GM21360 (cell line): ENCODE measurements around the gene VEZF1.

Experiments
- ATAC-seq: cut with Tn5 transposase; IDR thresholded peaks from one replicate; pipeline ENCODE4 v1.9.1; 2021; ENCODE audit warnings: mild to moderate bottlenecking, moderate library complexity; ENCODE audit not compliant: unreplicated experiment

The VEZF1 gene, protein sequence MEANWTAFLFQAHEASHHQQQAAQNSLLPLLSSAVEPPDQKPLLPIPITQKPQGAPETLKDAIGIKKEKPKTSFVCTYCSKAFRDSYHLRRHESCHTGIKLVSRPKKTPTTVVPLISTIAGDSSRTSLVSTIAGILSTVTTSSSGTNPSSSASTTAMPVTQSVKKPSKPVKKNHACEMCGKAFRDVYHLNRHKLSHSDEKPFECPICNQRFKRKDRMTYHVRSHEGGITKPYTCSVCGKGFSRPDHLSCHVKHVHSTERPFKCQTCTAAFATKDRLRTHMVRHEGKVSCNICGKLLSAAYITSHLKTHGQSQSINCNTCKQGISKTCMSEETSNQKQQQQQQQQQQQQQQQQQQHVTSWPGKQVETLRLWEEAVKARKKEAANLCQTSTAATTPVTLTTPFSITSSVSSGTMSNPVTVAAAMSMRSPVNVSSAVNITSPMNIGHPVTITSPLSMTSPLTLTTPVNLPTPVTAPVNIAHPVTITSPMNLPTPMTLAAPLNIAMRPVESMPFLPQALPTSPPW

DNA sequence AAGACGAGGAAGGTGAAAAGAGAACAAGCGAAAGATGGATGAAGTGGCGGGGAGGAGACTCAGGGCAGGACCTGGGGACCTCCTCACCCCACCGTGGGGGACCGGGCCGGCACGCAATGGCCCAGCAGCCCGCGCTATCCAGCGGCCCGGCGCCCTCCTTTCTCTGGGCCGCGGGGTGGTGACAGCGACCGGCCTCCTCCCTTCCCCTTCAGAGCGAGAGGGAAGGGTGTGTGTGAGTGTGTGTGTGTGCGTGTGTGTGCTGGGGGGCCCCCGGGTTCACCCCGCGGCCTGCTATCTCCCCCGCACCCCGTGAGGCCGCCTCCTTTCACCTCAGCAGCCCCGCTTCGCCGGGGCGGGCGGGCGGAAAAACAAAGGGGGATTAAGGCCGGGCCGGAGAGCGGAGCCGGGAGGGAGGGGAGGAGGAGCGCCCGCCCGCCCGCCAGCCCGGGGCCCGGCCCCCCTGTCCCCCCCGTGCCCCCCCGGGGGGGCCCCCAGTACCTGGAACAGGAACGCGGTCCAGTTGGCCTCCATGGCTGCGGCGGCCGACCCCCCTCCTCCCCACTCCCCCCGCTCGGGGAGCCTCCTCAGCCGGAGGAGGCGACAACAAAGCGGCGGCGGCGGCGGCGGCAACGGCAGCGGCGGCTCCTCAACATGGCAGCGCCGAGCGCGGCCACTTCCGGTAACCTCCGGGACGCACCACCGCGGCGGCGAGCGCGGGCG, at the start of gene VEZF1:
Gene VEZF1 (minus strand): TSS at position 674 of the 720 bp plus-strand sequence. CDS start 143 bp downstream, at position 531.
- ATAC-seq, result peak; percentile 37

DNA sequence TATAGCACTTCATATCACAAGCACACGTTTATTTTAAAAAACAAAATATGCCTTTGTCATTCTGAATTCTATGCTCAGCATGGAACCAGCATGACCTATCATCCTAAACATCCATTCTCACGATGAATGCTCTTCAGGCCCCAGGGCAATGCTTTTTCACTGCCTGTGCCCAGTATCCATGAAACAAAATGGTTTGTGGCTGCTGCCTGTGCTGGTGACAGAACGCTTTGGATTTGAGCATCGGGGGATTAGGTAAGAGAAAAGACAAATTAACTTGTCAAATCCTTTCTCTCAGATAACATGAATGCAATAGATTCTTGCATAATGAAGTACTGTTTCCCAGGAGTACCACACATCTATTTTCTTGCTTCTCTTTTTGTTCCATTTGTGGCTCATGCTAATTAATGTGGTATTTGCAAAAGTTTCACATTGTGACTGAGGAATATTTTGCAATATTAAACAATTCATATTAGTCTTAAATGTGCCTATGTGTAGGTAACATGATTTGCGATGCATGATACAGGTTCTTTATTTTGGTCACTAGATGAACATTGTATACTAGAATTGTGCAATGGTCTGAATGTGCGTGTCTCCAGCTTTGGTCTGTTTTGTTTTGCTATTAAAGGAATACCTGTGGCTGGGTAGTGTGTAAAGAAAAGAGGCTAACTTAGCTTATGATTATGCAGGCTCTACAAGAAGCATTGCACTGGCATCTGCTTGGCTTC, 44.8 kb upstream of the VEZF1 start:
- no peak for ATAC-seq

DNA sequence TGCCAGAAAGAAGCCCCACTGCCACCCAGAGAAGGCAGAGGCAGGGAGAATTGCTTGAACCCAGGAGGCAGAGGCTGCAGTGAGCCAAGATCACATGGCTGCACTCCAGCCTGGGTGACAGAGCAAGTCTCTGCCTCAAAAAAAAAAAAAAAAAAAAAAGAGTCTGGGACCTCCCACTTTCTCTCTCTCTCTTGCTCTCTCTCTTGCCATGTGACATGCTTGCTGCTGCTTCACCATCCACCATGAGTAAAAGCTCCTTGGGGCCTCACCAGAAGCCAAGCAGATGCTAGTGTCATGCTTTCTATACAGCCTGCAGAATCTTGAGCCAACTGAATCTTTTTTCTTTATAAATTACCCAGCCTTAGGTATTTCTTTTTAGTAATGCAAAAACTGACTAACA, 40.5 kb upstream of the VEZF1 start:
- no peak for ATAC-seq

- no peak for ATAC-seq
Measured at GRCh38 chr17:58020401-58020800, 32.3 kb upstream of the VEZF1 start.

DNA sequence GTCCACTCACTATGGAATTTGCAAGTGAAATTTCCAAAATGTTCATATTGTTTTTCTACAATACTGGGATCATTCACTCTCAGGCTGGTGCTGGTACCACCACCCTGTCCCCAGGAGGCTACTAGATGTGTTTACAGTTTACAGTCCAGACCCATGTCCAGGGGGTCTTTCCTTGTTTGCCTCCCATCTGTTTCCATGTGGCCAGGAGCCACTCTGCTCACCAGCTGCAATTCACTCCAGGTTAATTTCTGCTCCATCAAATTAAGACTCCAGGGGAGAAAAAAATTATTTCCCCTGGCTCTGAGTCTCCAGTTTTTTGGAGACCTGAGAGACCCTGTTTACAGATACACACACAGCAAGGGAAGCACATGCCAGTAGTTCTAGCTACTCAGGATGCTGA, 31.5 kb upstream of the VEZF1 start:
- ATAC-seq, result no peak

DNA sequence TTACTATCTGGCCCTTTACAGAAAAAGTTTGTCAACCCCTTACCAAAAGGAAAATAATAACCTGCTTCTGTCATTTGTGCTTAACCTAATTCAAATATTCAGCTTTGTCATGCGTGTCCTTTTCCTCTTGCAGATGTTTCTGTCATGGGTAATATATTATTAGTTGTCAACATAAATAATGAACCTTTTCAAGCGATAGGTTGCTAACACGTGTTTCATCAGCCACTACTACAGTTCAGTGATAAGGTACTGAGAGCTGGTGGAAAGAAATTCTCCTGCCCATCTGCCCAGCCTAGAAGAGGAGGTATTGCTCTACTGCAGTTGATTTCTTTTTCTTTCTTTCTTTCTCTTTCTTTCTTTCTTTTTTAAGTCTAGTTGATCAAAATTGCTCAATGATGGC, 31.0 kb upstream of the VEZF1 start:
- no peak for ATAC-seq

DNA sequence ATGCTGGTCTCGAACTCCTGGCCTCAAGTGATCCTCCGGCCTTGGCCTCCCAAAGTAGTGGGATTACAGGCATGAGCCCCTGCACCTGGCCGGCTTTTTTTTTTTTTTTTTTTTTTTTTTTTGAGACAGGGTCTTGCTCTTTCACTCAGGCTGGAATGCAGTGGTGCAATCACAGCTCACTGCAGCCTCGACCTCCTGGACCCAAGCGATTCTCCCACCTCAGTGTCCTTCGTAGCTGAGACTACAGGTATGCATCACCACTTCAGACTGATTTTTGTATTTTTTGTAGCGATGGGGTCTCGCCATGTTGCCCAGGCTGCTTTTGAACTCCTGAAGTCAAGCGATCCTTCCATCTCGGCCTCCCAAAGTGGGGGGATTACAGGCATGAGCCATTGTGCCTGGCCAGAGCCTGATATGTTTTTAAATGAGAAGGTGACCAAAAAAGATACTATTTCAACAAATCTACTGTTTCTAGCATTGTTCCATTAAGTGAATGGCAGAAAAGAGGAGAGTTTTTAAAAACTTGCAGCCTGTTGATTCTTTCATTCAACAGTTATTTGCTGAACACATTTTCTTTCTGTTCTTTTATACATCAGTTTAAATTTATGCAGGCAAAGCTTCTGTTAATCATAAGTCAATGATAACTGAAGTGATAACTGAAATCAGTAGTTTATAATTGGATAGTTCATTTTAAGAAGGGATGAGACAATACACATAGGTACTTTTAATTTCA, 22.2 kb upstream of the VEZF1 start:
- ATAC-seq, result no peak

- peak; percentile 29 for ATAC-seq
Measured at GRCh38 chr17:58007781-58008706, 20.0 kb upstream of the VEZF1 start.

- ATAC-seq, result peak; percentile 80
Measured at GRCh38 chr17:58006924-58007780, 19.1 kb upstream of the VEZF1 start, which contains the start of gene SRSF1. Gene SRSF1 (minus strand): TSS chr17:58007246. CDS start chr17:58007137, 109 bp downstream.

DNA sequence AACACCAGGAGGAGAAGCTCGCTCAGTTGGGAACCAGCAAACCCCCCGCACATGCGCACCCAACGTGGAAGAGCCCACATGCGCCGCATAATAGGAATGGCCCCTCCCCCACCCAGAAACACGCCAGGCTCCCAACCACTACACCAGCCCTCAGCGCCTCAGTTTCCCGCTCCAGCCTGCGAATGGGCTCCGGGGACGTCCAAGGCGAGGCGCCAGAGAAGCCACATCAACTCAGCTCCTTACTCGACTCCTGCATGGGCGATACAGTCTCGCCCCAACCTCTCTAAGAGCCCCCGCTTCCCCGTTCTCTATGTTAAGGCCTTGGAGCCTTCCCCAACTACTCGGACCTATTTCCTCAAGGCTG, 18.5 kb upstream of the VEZF1 start:
- ATAC-seq, result no peak

GRCh38 chr17:58005728-58006559, 17.9 kb upstream of the VEZF1 start:
- ATAC-seq, result no peak

DNA sequence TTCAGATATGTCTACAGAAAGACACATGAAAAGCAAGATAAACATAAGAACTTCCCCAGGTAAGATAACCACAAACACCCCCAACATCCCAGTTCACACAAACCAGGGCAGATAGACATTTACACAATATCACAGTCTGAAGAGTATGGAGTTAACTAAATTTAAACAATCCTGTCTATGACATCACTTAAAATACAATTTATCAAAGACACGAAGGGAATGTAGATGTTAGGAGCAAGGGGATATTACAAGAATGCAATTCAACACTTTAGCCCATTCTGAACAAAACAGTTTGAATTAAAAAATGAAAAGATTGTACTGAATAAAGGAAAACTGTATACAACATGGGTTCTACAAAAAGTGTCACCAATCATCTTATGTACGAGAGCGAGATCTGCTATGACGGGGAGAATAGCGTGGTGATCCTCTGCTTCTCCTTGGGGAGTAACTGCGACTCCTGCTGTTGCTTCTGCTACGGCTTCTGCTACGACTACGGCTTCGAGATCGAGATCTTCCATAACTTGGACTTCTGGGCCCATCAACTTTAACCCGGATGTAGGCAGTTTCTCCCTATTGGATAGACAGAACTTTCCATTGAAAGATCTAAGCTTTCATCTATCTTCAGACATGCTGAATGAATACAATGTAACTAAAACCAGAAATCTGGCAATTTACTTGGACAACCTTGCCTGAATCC, 17.1 kb upstream of the VEZF1 start:
- no peak for ATAC-seq

DNA sequence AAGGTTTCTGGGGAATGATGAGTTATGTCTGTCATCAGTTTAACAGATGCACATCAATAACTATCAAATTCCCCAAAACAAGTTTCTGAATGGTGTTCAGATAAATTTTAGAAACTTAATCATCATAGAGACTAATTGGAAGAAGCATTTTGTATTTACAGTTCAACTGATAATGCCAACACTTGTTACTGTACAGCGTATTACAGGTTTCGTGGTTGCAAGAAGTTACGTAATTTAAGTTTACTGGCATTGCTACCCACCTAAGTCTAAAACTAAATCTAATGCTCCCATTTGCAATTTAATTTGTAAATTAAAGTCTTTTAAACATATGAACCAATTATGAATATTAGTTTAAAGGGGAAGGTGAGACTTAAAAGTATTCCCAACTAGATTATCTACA, 16.0 kb upstream of the VEZF1 start:
- no peak for ATAC-seq

- ATAC-seq, result no peak
Measured at GRCh38 chr17:58002973-58003372, 14.9 kb upstream of the VEZF1 start.

DNA sequence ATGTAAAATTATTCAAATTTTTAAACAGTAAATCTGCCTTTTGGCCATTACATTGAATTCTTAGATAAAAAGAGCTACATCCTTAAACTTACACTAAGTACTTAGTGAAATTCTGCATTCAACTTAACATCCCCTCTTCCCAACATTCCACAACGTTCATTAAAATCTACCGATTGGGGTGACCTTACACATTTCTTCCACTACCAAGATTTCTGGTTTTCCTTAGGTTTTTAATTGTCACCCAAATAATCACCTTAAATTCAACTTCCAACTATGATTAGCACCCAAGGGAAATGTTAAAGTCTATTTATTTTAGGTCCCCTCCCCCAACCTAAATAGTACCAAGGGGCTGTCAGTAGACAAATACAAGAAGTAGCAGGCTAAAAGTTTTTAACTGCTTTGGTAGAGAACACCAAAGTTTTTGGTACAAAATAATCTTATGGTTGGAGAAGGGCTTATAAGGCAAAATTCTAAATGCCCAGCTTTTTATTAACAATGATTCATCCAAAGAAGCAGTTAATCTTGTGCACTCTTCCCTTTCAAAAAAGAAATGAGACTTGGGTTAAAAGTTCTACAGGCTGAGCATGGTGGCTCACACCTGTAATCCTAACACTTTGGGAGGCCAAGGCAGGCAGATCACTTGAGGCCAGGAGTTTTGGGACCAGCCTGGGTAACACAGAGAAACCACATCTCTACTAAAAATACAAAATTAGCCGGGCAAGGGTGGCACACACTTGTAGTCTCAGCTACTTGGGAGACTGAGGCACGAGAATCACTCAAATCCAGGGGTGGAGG, 14.3 kb upstream of the VEZF1 start:
- ATAC-seq, result no peak

DNA sequence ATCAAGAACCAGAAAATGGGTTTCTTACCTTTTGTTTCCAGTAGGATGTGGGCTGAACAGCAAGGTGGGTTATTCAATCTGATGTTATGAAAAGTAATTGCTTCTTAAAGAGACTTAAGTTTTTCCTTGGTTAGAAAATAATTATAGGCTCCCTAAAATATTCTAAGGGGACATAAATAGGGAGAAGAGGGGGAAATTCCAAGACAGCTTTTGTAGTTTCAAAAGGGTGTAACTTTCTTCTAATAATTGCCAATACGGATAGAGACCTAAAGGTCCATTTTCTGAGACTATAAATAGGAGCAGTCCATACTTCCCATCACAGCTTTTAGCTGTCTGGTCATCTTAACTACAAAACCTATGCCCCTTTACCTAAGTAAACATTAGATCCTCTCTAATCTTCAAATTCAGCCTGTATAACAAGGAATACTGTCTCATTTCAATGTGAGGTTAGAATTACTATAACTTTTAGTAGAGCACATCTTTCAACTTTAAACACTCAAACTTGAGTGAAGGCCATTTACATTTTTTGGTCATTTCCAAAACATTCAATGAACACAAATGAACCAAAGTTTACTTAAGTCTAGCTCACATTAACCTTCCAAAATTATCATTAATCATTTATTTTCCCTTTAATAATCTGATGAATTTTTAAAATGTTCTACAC, 13.5 kb upstream of the VEZF1 start:
- no peak for ATAC-seq
